Measurements from ENCODE around the gene CCNT1. TPM values are rescaled to one million over a fixed set of nuclear protein-coding genes. Genes with fewer than 3 reads are reported as not detected.

Gene CCNT1
- total and polyA plus RNA-seq, 2 of the 13 experiments (the other 11 are each of a cell fraction or from before 2014, with no cell fraction given) = 18.0 to 28.2 TPM

- no peak for TF ChIP-seq LCORL (IDR thresholded peaks at IDR 0.05)
- TF ChIP-seq LCORL (CRISPR knock-in tag; IDR thresholded peaks at IDR 0.05) = peak; percentile 62
- TF ChIP-seq ETS1 (CRISPR knock-in tag; IDR thresholded peaks at IDR 0.05) = 0 out of 2 replicates have a peak, but pooled peaks have one; percentile 49
- no peak; the same call in 1 of the 2 replicates for TF ChIP-seq JDP2 (CRISPR knock-in tag; IDR thresholded peaks at IDR 0.05; ENCODE audit: borderline replicate concordance)
- TF ChIP-seq IRF9 (CRISPR knock-in tag; IDR thresholded peaks at IDR 0.05; ENCODE audit: borderline replicate concordance) = peak; percentile 90
- no peak; the same call in 1 of the 2 replicates for TF ChIP-seq ISX (CRISPR knock-in tag; conservative IDR thresholded peaks at IDR 0.05)
- TF ChIP-seq ZNF749 (CRISPR knock-in tag; IDR thresholded peaks at IDR 0.05; ENCODE audit: borderline replicate concordance) = peak; percentile 76; the same call in 1 of the 2 replicates
- TF ChIP-seq SNRNP70 (IDR thresholded peaks at IDR 0.05; ENCODE audit: low read depth, low read length) = no peak
- no peak for TF ChIP-seq ZNF724P (CRISPR knock-in tag; IDR thresholded peaks at IDR 0.05; ENCODE audit: borderline replicate concordance)
- TF ChIP-seq ZNF264 (CRISPR knock-in tag; IDR thresholded peaks at IDR 0.05) = peak; percentile 43; the same call in 1 of the 2 replicates
- peak; percentile 81; the same call in 1 of the 2 replicates for TF ChIP-seq KDM5B (CRISPR knock-in tag; IDR thresholded peaks at IDR 0.05; ENCODE audit: borderline replicate concordance)
- peak; percentile 88 for TF ChIP-seq ZNF280B (CRISPR knock-in tag; IDR thresholded peaks at IDR 0.05; ENCODE audit: borderline replicate concordance)
- 0 out of 2 replicates have a peak, but pooled peaks have one; percentile 63 for TF ChIP-seq POLR2AphosphoS2 (IDR thresholded peaks at IDR 0.05; ENCODE audit: low read depth, low read length)
- TF ChIP-seq ZNF205 (CRISPR knock-in tag; IDR thresholded peaks at IDR 0.05) = peak; percentile 65; the same call in 1 of the 2 replicates
- no peak for TF ChIP-seq FOXP1 (IDR thresholded peaks at IDR 0.05)
- no peak for TF ChIP-seq FOXP1 (CRISPR knock-in tag; IDR thresholded peaks at IDR 0.05)
- no peak for TF ChIP-seq TEF (CRISPR knock-in tag; IDR thresholded peaks at IDR 0.05)
Observed at GRCh38 chr12:48681710-48682532, 34.6 kb downstream of the CCNT1 start, which contains the start of gene KANSL2 (continued).
